ENCODE results near the gene SLC35G1. TPM values are rescaled to one million over a fixed set of nuclear protein-coding genes. Genes with fewer than 3 reads are reported as not detected.

SLC35G1 gene
- polyA plus RNA-seq, 1 experiment = 4.5 TPM

- DNase-seq (ENCODE audit: low read depth) = no peak
- Histone ChIP-seq H3K36me3 (ENCODE audit: control insufficient read depth, insufficient read depth, low read length) (no peaks in the 10 kb centered on the region), H3K4me3 (ENCODE audit: low read depth, low read length) (no peak overlapping the region), H3K27me3 (ENCODE audit: control insufficient read depth, insufficient read depth, low read length) (peaks cover 2% of the 10 kb centered on the region; the same call in 1 of the 2 replicates)
- TF ChIP-seq CTCF (IDR thresholded peaks at IDR 0.05; ENCODE audit: insufficient read depth, low read depth, low read length) = no peak
- POLR2A ChIA-PET = no interaction called here
- CTCF ChIA-PET = no interaction called here
Measured at GRCh38 chr10:93861825-93862224, 32.0 kb upstream of the SLC35G1 start.

DNA sequence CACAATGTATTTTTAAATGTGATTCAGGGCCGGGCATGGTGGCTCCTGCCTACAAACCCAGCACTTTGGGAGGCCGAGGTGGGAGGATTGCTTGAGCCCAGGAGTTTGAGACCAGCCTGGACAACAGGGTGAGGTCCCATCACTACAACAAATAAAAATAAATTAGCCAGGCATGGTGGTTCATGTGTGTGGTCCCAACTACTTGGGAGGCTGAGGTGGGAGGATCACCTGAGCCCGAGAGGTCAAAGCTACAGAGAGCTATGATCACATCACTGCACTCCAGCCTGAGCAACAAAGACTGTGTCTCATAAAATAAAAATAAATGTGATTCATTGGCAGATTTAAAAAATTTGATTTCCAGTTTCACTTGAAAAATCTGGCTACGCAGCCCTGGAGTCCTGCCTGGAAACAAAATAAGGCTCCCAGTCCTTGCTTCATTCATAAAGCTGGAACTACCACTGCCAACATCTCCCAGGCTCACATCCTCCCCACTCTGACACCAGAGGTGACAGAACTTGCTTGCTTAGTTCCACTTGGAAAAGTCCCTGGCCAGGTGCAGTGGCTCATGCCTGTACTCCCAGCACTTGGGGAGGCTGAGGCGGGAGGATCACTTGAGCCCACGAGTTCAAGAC is 27.9 kb upstream of the SLC35G1 start:
- Histone ChIP-seq H3K4me3 (ENCODE audit: low read depth, low read length) (no peak overlapping the region), H3K36me3 (ENCODE audit: control insufficient read depth, insufficient read depth, low read length) (no peaks in the 10 kb centered on the region), H3K27me3 (ENCODE audit: control insufficient read depth, insufficient read depth, low read length) (peaks cover 3% of the 10 kb centered on the region)
- TF ChIP-seq CTCF (IDR thresholded peaks at IDR 0.05; ENCODE audit: insufficient read depth, low read depth, low read length) = no peak
- ChIA-PET CTCF (interaction anchor here (0.6 kb wide), 1 partner anchor 1684 kb away, joined by 3 read pairs; no protein-coding TSS in a partner anchor), POLR2A (no interaction called here)
- DNase-seq (ENCODE audit: low read depth) = no peak

DNA sequence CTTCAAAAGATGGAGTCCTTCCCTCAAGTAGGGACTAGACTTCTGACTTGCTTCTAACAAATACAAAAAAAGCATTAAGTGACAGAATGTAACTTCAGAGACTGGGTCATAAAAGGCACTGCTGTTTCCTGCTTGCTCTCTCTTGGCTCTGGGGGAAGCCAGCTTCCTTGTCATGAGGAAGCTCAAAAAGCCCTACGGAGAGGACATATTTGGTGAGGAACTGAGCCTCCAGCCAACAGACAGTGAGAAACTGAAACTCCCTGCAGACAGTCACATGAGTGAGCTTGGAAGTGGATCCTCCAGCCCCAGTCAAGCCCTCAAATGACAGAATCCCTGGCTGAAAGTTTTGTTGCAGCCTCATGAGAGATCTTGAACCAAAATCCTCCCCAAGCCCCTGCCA is 26.3 kb upstream of the SLC35G1 start:
- ChIA-PET POLR2A (no interaction called here), CTCF (interaction anchor here (0.7 to 1.8 kb wide), 2 partner anchors 9 to 59 kb away, joined by 3 to 6 read pairs; no protein-coding TSS in a partner anchor)
- no peak for TF ChIP-seq CTCF (IDR thresholded peaks at IDR 0.05; ENCODE audit: insufficient read depth, low read depth, low read length)
- H3K4me3 ChIP-seq (ENCODE audit: low read depth, low read length) = no peak overlapping the region
- no peaks in the 10 kb centered on the region for H3K36me3 ChIP-seq (ENCODE audit: control insufficient read depth, insufficient read depth, low read length)
- DNase-seq (ENCODE audit: low read depth) = no peak
- peaks cover 3% of the 10 kb centered on the region for H3K27me3 ChIP-seq (ENCODE audit: control insufficient read depth, insufficient read depth, low read length)

DNA sequence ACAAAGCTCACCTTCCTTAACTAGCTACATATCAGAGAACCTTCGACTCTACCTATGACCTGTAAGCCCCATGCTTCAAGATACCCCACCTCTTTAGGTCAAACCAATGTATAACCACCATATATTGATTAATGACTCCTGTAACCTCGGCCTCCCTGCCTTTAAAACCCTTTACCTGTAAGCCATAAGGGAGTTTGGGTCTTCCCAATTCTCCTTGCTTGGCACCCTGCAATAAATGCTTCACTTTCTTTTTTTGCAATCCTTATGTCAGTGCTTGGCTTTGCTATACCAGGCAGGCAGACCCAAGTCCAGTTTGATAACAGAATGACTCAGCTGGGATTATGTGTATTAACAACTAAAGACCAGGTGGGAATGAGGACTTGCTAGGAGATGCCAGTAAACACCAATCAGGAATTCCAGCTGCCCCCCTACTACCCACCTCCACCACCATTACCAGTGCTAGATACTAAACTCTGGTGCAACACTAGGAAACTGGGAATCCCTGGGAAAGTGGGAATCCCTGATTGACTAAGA is 22.0 kb upstream of the SLC35G1 start:
- no peak for DNase-seq (ENCODE audit: low read depth)
- TF ChIP-seq CTCF (IDR thresholded peaks at IDR 0.05; ENCODE audit: insufficient read depth, low read depth, low read length) = no peak
- ChIA-PET CTCF (interaction anchor here (1.2 to 1.3 kb wide), 2 partner anchors 23 to 448 kb away, joined by 3 to 4 read pairs; partner anchors contain the start of gene SLC35G1), POLR2A (no interaction called here)
- Histone ChIP-seq H3K27me3 (ENCODE audit: control insufficient read depth, insufficient read depth, low read length) (peaks cover 3% of the 10 kb centered on the region), H3K36me3 (ENCODE audit: control insufficient read depth, insufficient read depth, low read length) (no peaks in the 10 kb centered on the region), H3K4me3 (ENCODE audit: low read depth, low read length) (no peak overlapping the region)

GRCh38 chr10:93872375-93873158 is 21.2 kb upstream of the SLC35G1 start:
- Histone ChIP-seq H3K27me3 (ENCODE audit: control insufficient read depth, insufficient read depth, low read length) (peaks cover 2% of the 10 kb centered on the region), H3K4me3 (ENCODE audit: low read depth, low read length) (no peak overlapping the region), H3K36me3 (ENCODE audit: control insufficient read depth, insufficient read depth, low read length) (no peaks in the 10 kb centered on the region)
- POLR2A ChIA-PET = no interaction called here
- DNase-seq (ENCODE audit: low read depth) = no peak
- TF ChIP-seq CTCF (IDR thresholded peaks at IDR 0.05; ENCODE audit: insufficient read depth, low read depth, low read length) = no peak
- CTCF ChIA-PET = interaction anchor here (1.1 kb wide), 2 partner anchors 14 to 31 kb away, joined by 3 read pairs; no protein-coding TSS in a partner anchor
